NCI-H774 (cell line): ENCODE results near the gene TPX2.
"Not testable (repeated sequence)": the region's sequence is repeated elsewhere in the genome, so short reads cannot be mapped to it uniquely, and the experiment has no call there.

Source experiments
- DNase-seq: peaks from one replicate; lab custom pipeline; 2025; lab: John Stamatoyannopoulos, UW

TPX2 gene

GRCh38 chr20:31815408-31816188 is 76.5 kb downstream of the TPX2 start:
- no peak for DNase-seq

GRCh38 chr20:31816221-31816620 is 77.1 kb downstream of the TPX2 start:
- DNase-seq: no peak

GRCh38 chr20:31817461-31817860 is 78.4 kb downstream of the TPX2 start:
- no peak for DNase-seq

- DNase-seq: no peak
Measured at GRCh38 chr20:31818376-31818908, 79.4 kb downstream of the TPX2 start.

- no peak for DNase-seq
Measured at GRCh38 chr20:31819083-31819784, 80.1 kb downstream of the TPX2 start, which contains the start of gene MYLK2. Gene MYLK2, plus strand, starts transcription at chr20:31819356. Its CDS starts 225 bp downstream, at chr20:31819581.

- no peak for DNase-seq
Measured at GRCh38 chr20:31820228-31820627, 81.1 kb downstream of the TPX2 start.

- no peak for DNase-seq
Measured at GRCh38 chr20:31821427-31821826, 82.3 kb downstream of the TPX2 start.

- DNase-seq: peak; percentile 60
Measured at GRCh38 chr20:31822421-31823330, 83.6 kb downstream of the TPX2 start.

- DNase-seq: no peak
Measured at GRCh38 chr20:31823360-31824124, 84.5 kb downstream of the TPX2 start.

- DNase-seq: no peak
Measured at GRCh38 chr20:31824125-31824485, 85.0 kb downstream of the TPX2 start.

- DNase-seq: no peak
Measured at GRCh38 chr20:31824554-31825313, 85.6 kb downstream of the TPX2 start.

GRCh38 chr20:31826074-31826473 is 87.0 kb downstream of the TPX2 start:
- no peak for DNase-seq

- DNase-seq: no peak
Measured at GRCh38 chr20:31827059-31827458, 88.0 kb downstream of the TPX2 start.

- DNase-seq: not testable (repeated sequence)
Measured at GRCh38 chr20:31828016-31828415, 88.9 kb downstream of the TPX2 start.

GRCh38 chr20:31829731-31830130 is 90.6 kb downstream of the TPX2 start:
- no peak for DNase-seq

GRCh38 chr20:31830406-31830981 is 91.4 kb downstream of the TPX2 start:
- no peak for DNase-seq

- no peak for DNase-seq
Measured at GRCh38 chr20:31831211-31831610, 92.1 kb downstream of the TPX2 start.

- DNase-seq: no peak
Measured at GRCh38 chr20:31831771-31832306, 92.7 kb downstream of the TPX2 start.

GRCh38 chr20:31833130-31833930 is 94.2 kb downstream of the TPX2 start:
- no peak for DNase-seq
